HG02870 (cell line): ENCODE measurements around the gene SRGAP3.

Experiments used
- ATAC-seq: cut with Tn5 transposase; IDR thresholded peaks from one replicate; pipeline ENCODE4 v1.9.1; 2021; ENCODE audit warnings: mild to moderate bottlenecking, moderate library complexity; ENCODE audit not compliant: unreplicated experiment

The SRGAP3 gene

DNA sequence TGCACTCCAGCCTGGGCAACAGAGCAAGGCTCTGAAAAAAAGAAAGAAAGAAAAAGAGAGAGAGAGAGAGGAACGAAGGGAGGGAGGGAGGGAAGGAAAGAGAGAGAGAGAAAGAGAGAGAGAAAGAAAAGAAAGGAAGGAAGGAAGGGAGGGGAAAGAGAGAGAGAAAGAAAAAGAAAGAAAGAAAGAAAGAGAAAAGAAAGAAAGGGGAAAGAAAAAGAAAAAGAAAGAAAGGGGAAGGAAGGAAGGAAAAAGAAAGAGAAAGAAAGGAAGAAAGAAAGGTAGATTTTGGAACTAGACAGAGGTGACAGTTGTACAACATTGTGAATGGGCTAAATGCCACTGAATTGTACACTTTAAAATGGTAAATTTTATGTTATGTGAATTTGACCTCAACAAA lies 5.3 kb upstream of the SRGAP3 start:
- ATAC-seq: no peak

DNA sequence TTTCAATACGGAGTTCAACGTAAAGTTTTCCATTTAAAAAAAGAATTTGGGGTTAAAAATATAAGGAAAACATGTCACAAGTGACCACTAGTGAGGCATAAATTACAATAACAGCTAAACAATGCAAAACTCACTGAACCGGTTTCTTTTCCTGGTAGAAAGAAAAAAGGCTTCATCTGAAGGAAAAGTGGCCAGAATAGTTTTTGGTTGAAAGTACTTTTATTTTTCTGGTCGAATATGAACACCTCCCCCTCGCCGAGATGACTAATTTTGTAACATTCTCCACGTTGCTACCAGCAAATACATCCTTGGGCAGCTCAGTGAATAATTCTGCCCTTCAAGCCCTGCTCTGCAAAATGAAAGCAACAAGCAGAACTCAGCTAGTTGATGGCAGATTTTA lies 3.9 kb upstream of the SRGAP3 start:
- ATAC-seq: no peak

DNA sequence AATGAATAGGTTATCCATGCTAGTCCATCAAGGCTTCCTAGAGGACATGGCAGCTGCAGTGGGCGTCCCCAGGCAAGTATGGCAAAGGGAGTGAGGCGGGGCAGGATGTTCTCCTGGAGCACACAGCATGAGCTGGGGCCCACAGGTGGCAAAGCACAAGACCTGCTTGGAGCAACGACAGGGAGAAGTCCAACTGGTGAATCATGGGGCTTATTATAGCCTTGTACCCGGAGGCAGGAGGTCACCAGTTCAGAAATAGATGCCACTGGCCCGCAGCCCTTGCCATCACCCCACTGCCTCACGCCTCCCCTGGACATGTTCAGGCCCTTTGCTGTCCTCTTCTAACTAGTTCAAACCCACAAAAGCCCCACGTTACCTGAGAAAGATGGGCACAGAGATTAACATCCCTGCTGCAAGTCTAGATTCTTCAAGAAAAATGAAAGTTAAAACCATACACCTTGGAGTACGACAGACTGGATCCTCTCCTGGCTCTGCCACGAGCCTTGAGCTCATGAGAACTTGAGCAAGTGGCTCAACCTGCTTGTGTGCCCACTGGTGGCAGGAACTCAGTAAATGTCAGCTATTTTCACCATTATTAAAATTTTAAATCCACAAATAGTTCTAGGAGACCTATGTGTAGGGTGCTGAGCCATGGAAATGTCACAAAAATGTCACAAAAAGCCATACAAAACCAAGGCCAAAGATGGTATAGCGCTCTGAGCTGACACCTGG lies 1.8 kb upstream of the SRGAP3 start:
- ATAC-seq: no peak

DNA sequence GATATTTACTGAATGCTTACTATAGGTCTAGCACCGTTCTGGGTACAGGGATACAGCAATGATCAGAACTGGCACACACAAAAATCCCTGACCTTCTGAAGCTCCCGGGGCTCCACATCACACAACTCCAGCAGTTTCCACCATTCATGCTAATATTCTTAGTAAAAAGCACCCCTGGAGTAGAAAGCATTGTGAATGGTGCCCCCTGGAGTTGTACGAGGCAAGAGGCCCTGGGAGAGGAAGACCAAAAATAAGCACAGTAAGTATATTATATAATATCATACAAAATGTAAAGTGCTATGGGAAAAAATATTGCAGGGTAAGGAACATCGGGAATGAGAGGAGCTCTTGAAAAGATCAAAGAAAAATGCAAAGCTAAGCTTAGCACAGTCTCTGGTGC lies 790 bp upstream of the SRGAP3 start:
- ATAC-seq: no peak

DNA sequence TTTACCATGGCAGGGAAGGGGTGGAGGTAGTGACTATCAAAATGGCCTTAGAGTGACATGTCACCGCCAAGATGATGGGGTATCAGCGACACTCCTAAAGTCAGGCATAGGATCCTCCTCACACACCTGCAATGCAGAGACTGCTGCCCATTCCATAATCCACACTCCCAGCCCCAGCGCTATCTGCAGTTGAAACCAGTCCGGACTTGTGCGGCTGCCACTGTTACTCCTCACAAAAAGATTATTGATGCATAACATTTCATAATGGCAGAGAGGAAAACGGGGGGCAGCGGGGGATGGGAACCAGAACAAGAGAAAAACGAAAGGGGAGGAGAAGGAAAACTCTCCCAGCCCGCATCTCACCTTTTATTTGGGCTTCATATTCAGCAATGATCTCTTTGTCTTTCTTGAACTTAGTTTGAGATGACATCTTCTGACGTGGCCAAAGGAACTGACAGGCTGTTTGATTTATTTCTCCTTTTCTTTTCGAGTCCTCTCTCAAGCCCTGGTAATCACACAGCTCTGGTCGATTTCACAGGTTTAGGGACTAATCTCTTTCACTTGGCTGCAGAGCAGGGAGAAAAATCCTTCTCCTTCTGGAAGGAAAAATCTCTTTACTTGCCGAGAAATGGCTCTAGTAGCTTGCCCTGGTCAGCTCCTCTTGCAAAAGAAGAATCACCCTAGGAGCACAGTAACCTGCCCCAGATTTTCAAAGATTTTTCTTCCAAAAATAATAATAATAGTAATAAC lies 749 bp downstream of the SRGAP3 start:
- ATAC-seq: no peak

DNA sequence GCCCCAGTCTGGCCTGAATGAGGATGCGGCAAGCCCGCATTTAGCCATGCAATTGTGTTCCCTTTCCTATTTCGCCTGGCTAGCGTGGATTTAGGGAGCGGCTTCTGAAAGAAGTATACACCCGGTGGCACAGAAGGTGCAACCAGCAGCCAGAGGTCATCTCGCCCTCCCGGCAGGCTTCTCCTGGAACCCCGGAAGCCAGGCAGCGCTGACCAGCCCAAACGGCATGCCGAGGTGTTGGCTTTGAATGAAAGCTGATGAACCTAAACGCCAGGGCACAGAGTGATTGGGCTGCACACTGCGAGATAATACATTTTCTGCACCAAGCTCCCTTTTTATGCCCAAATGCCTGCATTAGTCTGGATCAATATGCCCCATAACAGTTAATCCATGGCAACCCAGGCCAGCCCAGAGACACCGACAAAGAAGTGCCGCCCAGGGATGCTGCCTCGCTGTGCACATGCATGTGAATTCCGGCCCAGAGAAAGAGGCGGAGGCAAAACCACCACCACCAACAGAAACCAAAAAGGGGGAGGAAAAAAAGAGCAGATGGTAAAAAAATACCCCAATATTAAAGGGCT lies 1.4 kb downstream of the SRGAP3 start:
- ATAC-seq: no peak

DNA sequence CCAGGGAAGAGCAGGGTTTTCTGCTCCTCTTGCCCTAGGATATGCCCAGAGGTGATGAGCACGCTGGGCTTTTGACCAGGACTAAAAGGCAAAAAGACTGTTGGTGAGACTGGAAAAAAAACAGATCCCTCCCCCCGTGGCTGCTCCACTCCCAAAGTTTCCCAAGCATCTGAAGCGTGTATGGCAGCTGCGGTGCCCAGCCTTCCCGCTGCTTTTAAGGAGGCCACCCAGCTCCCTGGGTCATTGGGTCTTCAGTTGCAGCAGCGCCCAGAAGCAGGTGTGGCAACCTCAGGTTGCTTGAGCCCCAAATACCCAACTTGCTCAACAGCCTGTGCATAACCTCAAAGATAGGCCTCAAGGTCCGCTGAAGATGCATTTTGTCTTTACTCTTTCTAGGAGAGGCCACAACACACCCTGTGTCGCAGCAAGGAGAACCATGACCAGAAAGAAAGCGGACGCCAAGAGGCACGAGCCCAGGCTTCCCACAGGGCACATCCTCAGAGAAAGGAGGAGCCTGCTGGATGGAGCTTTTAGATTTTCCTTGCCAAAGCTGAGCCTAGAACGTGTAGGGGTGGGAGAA lies 2.0 kb downstream of the SRGAP3 start:
- no peak for ATAC-seq

DNA sequence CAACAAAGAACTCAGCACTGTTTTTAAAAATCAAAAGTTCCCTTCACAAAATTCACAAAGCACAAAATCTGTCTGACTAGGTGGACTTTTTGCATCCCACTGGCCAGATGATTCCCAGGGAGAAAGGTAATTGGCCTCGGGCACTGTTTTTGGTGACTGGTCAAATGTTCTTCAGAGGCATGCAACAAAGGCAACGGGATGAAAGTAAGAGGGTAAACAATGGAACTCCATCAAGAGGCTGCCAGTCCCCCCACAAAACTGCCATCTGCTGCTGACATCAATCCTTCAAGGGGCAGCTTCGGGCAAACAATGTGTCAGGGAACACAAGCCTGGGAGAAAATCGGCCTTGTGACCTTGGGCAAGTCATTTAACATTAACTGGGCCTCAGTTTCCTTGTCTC lies 3.3 kb downstream of the SRGAP3 start:
- ATAC-seq: no peak

DNA sequence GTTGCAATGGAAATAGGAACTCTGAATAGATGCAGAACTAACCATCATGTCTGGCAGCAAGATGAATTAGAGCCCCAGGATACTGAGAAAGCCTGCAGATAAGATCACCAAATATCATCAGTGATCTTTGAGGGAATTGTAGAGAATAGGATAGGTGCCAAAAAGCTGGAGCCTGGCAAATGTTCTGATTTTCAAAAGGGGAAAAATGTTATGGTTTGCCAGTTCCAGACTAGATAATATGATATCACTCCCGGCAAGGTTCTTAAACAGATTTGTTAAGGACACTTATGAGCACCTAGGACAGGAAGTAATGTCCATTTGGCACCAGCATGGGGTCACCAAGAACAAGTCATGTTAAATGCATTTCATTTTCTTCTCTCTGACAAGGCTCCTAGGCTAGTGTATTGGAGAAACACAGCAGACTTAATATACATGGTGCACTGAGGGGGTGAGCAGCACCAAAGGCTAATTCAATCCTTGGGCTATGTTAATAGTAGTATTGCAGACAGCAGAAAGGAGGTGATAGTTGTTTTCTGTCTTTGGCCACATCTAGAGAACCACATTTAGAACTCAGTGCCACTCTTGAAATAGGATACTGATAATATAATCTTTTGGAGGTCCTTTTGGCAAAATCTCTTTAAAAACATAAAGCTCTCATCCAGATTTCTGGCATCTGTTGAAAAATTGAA lies 4.8 kb downstream of the SRGAP3 start:
- no peak for ATAC-seq

DNA sequence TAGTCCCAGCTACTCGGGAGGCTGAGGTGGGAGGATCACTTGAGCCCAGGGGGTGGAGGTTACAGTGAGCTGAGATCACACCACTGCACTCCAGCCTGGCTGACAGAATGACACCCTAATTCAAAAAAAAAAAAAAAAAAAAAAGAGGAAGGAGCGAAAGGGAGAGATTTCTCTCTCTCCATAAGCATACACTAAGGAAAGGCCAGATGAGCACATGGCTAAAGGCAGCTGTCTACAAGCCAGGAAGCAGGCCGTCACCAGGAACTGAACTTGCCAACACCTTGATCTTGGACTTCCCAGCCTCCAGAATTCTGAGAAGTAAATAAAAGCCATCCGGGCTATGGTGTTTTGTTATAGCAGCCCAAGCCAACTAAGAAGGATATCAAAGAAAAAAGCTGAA lies 7.5 kb downstream of the SRGAP3 start:
- ATAC-seq: no peak

DNA sequence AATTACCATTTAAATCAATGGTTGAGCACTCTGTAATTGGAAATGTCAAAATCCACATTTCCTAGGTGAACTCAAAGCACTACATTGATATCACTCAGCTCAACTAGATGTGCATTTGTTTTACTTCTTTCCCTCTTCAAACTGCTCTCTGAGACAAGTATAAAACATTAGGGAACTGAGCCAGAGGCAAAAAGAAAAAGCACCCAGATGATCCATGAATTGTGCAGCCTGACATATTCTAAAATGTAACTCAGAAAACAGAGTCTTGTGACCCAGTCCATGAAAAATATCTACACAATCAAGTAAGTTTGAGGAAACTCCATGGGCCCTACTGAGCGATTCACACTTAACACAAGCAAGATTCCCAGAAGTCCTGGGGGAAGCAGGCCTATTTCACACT lies 9.8 kb downstream of the SRGAP3 start:
- no peak for ATAC-seq

DNA sequence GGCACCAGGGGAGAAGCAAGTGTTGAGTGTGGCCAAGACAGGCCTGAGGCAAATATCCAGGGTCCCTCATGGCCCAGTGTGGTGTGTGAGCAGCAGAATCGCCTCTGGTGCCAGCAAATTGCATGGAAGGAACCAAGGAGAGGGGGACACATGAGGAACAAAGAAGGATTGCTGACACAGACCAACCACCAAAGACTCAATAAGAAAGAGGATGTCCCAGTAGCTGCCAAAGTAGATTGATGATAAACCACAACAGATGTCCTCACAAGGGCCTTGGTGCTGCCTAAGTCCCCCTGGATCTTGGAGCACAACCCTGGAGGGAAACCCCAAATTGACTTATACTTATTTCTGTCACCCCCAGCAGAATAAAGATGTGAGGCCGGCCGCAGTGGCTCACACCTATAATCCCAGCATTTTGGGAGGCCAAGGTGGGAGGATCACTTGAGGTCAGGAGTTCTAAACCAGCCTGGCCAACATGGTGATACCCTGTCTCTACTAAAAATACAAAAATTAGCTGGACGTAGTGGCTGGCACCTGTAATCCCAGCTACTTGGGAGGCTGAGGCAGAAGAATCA lies 10.6 kb downstream of the SRGAP3 start:
- ATAC-seq: no peak

DNA sequence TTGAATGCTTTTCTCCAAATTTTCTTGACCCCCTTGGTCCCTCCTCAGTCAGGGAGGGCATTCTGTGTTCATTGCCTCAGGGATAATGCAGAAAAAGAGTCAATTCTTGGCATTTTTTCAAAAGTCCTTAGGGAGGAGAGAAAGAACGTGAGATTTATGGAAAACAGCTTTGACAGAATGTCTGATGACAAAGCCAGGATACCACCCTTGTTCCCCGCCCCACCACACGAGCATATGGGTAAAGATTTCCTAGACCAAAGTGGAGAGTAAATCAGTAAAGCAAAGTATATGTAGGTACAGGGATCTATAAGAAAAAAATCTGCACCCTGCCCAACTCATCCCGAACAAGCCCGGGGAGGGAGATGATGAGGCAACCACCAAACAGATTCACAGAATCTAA lies 11.2 kb downstream of the SRGAP3 start:
- ATAC-seq: no peak

DNA sequence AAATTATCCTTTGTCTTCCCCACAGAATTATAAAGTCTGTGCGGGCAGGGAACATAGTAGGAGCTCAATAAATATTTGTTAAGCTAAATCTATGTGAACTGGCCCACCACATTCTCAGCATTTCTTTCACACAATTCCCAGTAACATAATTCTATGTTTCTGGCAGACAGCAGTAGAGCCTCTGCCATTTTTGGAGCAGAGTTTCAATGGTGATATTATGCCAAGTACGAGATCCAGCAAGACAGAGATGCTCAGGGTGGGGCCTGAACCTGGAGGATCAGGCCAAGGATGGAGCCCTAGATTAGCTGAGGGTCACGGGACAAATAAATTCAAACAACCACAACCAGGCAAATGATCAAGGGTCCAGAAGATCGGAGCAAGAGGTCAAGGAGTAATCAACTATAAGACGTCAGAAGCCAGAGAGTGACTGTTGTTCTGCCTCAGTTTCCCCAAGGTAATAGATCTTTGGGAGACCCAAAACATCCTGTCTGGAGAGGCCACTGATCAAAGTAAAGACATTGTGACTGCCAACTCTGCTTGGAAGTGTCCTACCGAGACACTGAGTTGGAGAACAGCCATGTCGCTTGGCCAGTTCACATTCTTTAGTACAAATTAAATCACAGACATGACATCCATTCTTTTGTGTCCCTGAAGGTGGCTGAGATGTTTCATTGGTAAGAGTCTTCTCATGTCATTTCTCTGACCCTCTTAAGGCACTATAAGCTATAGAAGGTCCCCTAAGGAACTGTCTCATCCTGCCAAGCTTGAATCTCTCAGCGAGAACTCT lies 15.4 kb downstream of the SRGAP3 start:
- ATAC-seq: no peak

DNA sequence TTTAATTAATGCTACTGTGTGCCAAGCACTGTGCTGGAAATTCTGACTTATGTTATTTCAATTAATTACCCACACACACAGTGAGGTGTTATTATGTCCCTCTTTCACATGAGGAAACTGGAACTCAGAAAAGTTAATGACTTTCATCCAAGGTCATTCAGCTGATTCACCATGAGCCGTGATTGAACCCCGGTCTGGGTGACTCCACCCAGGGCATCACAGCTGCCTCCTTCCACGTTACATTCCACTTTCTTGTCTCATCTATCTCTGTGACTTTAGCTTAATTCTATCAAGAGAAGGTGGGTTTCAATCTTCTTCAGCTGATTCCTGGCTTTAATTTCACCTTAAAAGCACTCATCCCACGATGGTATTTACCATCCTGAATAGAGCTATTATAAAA lies 16.3 kb downstream of the SRGAP3 start:
- no peak for ATAC-seq

DNA sequence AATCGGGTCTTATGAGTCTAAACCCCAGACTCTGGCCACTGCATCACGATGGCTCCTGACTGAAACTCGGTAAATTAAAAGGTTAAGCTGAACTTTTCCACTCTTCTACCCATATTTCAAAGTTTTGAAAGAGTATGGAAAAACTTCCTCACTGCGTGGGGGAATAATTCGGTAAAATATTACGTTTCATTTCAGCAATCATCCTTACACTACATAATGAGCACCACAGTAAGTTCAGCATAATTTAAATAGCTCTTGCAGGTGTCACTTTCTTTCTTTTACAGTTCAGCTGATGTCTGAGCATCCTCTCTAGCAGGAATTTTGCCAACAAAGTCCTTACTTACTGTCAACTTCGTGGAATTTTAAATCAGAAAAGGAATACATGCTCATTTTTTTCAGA lies 17.5 kb downstream of the SRGAP3 start:
- ATAC-seq: no peak

DNA sequence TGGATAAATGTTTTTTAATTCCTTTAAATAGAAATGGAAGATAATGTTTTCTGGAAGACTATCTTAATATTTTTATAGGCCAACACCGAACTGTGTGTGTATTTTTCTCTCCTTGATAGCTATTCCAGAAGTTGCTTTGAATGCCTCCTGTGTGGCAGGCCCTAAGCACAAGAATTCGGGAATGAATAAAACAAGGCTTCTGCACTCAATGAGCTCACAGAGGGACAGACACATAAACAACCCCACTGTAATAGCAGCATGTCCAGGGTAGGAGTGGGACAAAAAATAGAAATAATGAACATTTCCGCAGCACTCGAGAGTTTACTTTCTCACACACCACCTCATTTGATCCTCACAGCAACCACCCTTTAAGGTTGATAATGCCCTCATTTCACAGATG lies 18.0 kb downstream of the SRGAP3 start:
- ATAC-seq: no peak

DNA sequence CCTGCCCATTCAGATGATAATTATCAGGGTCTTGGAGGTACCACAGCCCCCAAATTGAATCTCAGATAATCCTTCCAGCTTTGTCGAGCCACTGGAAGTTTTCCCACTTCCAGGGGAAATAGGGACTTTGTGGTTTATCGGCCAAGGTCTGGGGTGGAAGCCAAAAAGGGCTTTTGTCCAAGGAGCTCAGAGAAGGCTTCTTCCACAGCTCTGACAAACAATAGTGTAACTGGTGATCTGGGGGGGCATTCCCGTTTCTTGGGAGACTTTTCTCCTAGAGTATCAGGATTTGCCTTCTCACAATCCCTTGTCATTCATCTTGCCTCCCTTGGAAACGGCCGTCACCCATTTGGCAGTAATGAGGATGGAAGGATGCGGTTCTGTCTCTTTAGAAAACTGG lies 18.4 kb downstream of the SRGAP3 start:
- no peak for ATAC-seq

DNA sequence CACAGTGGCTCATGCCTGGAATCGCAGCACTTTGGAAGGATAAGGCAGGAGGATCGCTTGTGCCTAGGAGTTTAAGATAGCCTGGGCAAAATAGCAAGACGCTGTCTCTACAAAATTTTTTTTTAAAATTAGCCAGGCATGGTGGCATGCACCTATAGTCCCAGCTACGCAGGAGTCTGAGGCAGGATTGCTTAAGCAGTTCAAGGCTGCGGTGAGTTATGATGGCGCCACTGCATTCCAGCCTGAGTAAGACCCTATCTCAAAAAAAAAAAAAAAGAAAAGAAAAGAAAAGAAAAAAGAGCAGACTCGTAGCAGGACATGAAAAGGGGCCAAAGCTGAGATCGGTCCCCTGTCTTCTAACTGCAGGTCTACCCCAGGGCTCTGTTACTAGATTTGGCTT lies 18.9 kb downstream of the SRGAP3 start:
- no peak for ATAC-seq

DNA sequence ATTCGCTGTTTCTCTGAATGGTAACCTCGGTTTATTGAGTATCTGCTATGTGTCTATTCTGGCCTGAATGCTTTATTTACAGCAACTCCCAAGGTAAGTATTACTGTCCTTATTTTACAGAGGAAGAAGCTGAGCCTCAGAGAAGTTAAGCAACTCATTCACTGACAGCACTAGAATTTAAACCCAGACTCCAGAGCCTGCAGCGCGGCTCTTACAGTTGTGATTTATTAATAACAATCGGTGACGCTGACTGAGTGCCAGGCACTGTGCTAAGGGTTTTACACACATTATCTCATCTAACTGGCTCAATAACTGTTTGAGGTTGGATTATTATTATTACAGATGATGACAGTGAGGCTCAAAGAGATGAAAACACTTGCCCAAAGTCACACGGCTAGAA lies 19.6 kb downstream of the SRGAP3 start:
- no peak for ATAC-seq
